DND-41 (cell line): ENCODE measurements around the gene ICAM5.

ENCODE experiments used
- ATAC-seq: fragments of 200-7000 bp; cut with Tn5 transposase; 3 replicates; pipeline ENCODE4 v1.9.1; 2021; ENCODE audit warnings: low read depth; ENCODE audit not compliant: insufficient read depth
- DNase-seq: peaks from one replicate; pipeline ENCODE4 v3.0.0-alpha.2; 2020
- H2AFZ ChIP-seq: 2 replicates; pipeline ENCODE4 v1.6.0; 2012; ENCODE audit warnings: low read depth, low read length
- H3K27ac ChIP-seq: 2 replicates; pipeline ENCODE4 v1.5.1; 2012; ENCODE audit warnings: low read length, inconsistent platforms
- H3K27me3 ChIP-seq: fragments of 200-600 bp; sonication (generic); 2 replicates; pipeline ENCODE4 v1.6.0; 2012; ENCODE audit warnings: low read length, mild to moderate bottlenecking, inconsistent platforms; ENCODE audit not compliant: insufficient read depth, poor library complexity
- H3K36me3 ChIP-seq: 2 replicates; pipeline ENCODE4 v1.5.1; 2012; ENCODE audit warnings: low read length, inconsistent platforms; ENCODE audit not compliant: insufficient read depth
- H3K4me1 ChIP-seq: 2 replicates; pipeline ENCODE4 v1.5.1; 2012; ENCODE audit warnings: mild to moderate bottlenecking, low read length; ENCODE audit not compliant: insufficient read depth
- H3K4me2 ChIP-seq: 2 replicates; pipeline ENCODE4 v1.6.0; 2012; ENCODE audit warnings: mild to moderate bottlenecking, moderate library complexity, low read length, inconsistent platforms; ENCODE audit not compliant: insufficient read depth
- H3K4me3 ChIP-seq, 2 experiments: fragments of 200-600 bp in 1 of 2; shearing (Covaris generic) in 1 of 2; 2 replicates each; pipeline ENCODE4 v1.5.1; 2012 to 2016; ENCODE audit warnings: inconsistent platforms in 2 of 2, low read length in 2 of 2, mild to moderate bottlenecking in 2 of 2, low read depth in 1 of 2, moderate library complexity in 1 of 2
- H3K79me2 ChIP-seq: 2 replicates; pipeline ENCODE4 v1.6.0; 2012; ENCODE audit warnings: low read length, inconsistent platforms; ENCODE audit not compliant: insufficient read depth
- H3K9ac ChIP-seq: 2 replicates; pipeline ENCODE4 v1.6.0; 2012; ENCODE audit warnings: low read depth, mild to moderate bottlenecking, inconsistent platforms, low read length, moderate library complexity
- H3K9me3 ChIP-seq: 2 replicates; pipeline ENCODE4 v1.5.1; 2012; ENCODE audit warnings: low read length, moderate library complexity, mild to moderate bottlenecking, inconsistent platforms; ENCODE audit not compliant: insufficient read depth, severe bottlenecking
- H4K20me1 ChIP-seq: 2 replicates; pipeline ENCODE4 v1.6.0; 2012; ENCODE audit warnings: low read length; ENCODE audit not compliant: insufficient read depth
- EZH2 ChIP-seq: IDR thresholded peaks from 3 replicates; pipeline ENCODE4 v1.6.1; 2012; ENCODE audit warnings: borderline replicate concordance, low read depth, mild to moderate bottlenecking, moderate library complexity, low read length, inconsistent platforms; ENCODE audit not compliant: severe bottlenecking
- TF ChIP-seq, protein P1 (sequence below): IDR thresholded peaks from 2 replicates; pipeline ENCODE4 v1.5.1; 2012; ENCODE audit warnings: borderline replicate concordance, low read length, moderate library complexity, mild to moderate bottlenecking; ENCODE audit not compliant: poor library complexity, severe bottlenecking; ENCODE audit errors: extremely low read depth

ICAM5 gene

DNA sequence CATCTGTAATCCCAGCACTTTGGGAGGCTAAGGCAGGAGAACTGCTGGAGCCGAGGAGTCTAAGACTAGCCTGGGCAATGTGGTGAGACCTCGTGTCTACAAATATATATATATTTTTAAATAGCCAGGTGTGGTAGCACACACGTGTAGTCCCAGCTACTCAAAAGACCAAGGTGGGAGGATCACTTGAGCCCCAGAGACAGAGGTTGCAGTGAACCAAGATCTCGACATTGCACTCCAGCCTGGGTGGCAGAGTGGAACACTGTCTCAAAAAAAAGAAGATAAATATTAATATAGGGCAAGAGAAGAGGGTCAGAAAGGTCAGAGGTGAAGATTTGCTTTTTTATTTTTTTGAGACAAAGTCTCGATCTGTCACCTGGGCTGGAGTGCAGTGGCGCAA, 43.2 kb upstream of the ICAM5 start:
- Histone ChIP-seq H3K9ac (no peak overlapping the region), H3K36me3 (no peaks in the 10 kb centered on the region), H3K9me3 (no peaks in the 10 kb centered on the region), H3K4me3 (no peak overlapping the region), H3K27ac (no peak overlapping the region), H4K20me1 (no peaks in the 10 kb centered on the region), H2AFZ (no peak overlapping the region), H3K4me1 (peaks cover 10% of the 10 kb centered on the region), H3K27me3 (no peaks in the 10 kb centered on the region), H3K79me2 (no peaks in the 10 kb centered on the region), H3K4me2 (no peak overlapping the region)
- no peak for DNase-seq
- TF ChIP-seq, protein P1, sequence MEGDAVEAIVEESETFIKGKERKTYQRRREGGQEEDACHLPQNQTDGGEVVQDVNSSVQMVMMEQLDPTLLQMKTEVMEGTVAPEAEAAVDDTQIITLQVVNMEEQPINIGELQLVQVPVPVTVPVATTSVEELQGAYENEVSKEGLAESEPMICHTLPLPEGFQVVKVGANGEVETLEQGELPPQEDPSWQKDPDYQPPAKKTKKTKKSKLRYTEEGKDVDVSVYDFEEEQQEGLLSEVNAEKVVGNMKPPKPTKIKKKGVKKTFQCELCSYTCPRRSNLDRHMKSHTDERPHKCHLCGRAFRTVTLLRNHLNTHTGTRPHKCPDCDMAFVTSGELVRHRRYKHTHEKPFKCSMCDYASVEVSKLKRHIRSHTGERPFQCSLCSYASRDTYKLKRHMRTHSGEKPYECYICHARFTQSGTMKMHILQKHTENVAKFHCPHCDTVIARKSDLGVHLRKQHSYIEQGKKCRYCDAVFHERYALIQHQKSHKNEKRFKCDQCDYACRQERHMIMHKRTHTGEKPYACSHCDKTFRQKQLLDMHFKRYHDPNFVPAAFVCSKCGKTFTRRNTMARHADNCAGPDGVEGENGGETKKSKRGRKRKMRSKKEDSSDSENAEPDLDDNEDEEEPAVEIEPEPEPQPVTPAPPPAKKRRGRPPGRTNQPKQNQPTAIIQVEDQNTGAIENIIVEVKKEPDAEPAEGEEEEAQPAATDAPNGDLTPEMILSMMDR: no peak
- TF ChIP-seq EZH2: no peak
- ATAC-seq: no peak

DNA sequence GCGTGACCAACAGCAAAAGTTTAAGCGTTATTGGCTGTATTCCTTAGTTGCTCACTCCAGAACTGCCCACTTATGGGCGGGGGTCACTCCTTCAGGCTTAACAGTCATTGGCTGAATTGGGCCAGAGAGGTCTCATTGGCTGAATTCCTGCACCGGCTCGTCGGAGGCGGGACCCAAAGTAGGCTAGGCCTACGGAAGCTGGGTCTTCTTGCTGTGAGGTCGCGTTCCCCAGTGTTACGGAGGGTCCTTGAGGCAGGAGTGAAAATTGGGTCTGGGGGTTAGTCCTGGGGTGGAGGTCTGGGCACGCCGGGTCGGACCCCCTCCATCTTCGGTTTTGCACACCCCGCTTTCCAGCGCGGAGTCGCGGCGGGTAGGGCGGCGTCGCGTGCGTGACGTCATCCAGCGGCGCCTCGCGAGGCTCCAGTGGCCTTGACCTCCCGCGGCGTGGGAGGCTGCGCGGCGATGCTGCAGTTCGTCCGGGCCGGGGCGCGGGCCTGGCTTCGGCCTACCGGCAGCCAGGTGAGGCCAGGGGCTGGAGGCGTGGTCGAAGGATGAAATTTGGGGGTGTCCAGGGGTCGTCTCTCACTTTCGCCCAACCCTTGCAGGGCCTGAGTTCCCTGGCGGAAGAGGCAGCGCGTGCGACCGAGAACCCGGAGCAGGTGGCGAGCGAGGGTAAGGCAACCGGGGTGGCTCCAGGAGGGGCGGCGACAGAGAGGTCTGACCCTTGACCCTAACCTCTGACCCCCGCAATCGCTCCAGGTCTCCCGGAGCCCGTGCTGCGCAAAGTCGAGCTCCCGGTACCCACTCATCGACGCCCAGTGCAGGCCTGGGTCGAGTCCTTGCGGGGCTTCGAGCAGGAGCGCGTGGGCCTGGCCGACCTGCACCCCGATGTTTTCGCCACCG, 37.7 kb upstream of the ICAM5 start, which contains the start of gene MRPL4:
Gene MRPL4 (plus strand): TSS at position 423 of the 903 bp plus-strand sequence. CDS start 40 bp downstream, at position 463.
- H3K9me3 ChIP-seq: no peaks in the 10 kb centered on the region
- H3K4me3 ChIP-seq: peak within 1 kb of the TSS; percentile 27 to 64; a peak in 3 of 4 replicates
- peak within 1 kb of the TSS; percentile 81 for H3K27ac ChIP-seq

DNA sequence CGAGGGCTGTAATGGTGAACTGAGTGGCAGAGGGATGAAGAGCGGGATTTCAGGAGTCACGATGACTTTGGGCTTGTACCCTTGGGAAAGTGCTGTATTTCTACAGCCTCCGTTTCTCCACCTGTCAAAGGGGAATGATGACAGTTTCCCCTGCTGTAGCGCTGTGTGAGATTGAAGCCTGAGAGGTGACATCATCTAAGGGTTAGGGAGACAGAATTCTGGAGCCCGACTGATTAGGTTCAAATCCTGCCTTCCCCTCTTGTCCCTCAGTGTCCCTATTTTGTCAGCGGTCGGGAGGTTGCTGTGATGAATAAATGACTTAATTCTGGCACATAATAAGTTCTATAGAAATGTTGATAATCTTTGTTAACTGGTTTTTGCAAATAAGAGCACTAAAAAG, 37.0 kb upstream of the ICAM5 start:
- ATAC-seq (no peak), DNase-seq (no peak)
- H2AFZ ChIP-seq: peak overlapping the region; percentile 79
- H3K27me3 ChIP-seq: no peaks in the 10 kb centered on the region
- peaks cover 31% of the 10 kb centered on the region for H3K4me1 ChIP-seq
- H3K4me2 ChIP-seq: peak overlapping the region; percentile 97
- no peaks in the 10 kb centered on the region for H3K9me3 ChIP-seq
- H3K36me3 ChIP-seq: peaks cover 39% of the 10 kb centered on the region
- peaks cover 24% of the 10 kb centered on the region for H3K79me2 ChIP-seq
- peaks cover 9% of the 10 kb centered on the region; the same call in 1 of the 2 replicates for H4K20me1 ChIP-seq
- peak overlapping the region; percentile 73 for H3K9ac ChIP-seq
- H3K4me3 ChIP-seq: peak overlapping the region; percentile 27 to 64; a peak in 3 of 4 replicates
- H3K27ac ChIP-seq: peak overlapping the region; percentile 81
- no peak for TF ChIP-seq EZH2
- TF ChIP-seq, protein P1: no peak

More for the DNA sequence above, 37.7 kb upstream of the ICAM5 start, which contains the start of gene MRPL4:
- peaks cover 9% of the 10 kb centered on the region; the same call in 1 of the 2 replicates for H4K20me1 ChIP-seq
- ATAC-seq (peak; percentile 98), DNase-seq (peak; percentile 99)
- TF ChIP-seq, protein P1: peak; percentile 7
- no peak for TF ChIP-seq EZH2
- H3K4me2 ChIP-seq: peak within 1 kb of the TSS; percentile 97
- peaks cover 31% of the 10 kb centered on the region for H3K4me1 ChIP-seq
- peaks cover 32% of the 10 kb centered on the region for H3K36me3 ChIP-seq
- peak within 1 kb of the TSS; percentile 79 for H2AFZ ChIP-seq
- no peaks in the 10 kb centered on the region for H3K27me3 ChIP-seq
- peaks cover 24% of the 10 kb centered on the region for H3K79me2 ChIP-seq
- H3K9ac ChIP-seq: peak within 1 kb of the TSS; percentile 73
